ENCODE data around the gene MPIG6B. TPM values are rescaled to one million over a fixed set of nuclear protein-coding genes. Genes with fewer than 3 reads are reported as not detected.

MPIG6B gene
- polyA plus RNA-seq, 1 donor (not counting 4 experiments of a cell fraction or from before 2014, with no cell fraction given) = 0.10 TPM

DNA sequence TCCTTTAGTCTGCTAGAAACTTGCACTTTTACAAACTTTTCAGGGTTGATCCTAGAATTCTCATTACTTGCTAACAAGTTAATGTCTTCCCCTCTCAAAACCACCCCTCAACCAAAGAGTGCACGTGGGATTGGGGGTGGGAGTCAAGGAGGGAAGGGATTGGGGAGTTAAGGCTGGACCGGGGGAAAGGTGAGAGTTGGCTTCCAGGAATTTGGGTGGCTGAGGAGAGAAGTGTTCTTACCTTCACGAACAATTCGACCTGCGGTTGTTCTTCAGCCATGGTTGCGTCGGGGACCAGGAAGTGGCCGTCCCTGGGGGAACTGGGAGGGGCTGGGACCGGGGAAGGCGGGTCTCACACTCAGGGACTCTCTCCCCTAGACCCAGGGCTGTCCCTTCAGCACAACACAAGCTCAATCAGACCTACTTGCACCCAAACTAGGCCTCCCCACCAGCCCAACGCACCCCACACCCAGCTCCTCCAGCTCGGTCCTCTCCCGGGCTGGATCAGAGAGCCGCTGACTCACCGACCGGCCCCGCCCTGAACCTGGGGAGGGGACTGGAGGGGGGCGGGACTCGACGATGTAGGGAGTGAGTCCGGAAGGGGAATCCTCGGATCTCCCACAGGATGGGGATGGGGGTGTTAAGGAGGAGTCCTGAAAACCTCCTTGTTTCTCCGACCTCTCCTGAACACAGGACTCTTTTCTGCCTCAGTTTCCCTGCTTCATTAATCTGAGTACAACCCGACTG is 13.0 kb downstream of the MPIG6B start, which contains the start of gene CLIC1:
TSS of gene CLIC1 (minus strand) at position 510 of the 747 bp plus-strand sequence. CDS start at position 280, 230 bp downstream.
- Histone ChIP-seq H3K9me1 (ENCODE audit: control insufficient read depth, extremely low read depth, insufficient read depth, low read length) (peaks cover 2% of the 10 kb centered on the region), H3K4me1 (ENCODE audit: control insufficient read depth, extremely low read depth, insufficient read depth, low read length) (peaks cover 42% of the 10 kb centered on the region), H3K4me2 (ENCODE audit: control insufficient read depth, extremely low read depth, insufficient read depth, low read depth, low read length) (peak within 1 kb of the TSS; percentile 84), H3K4me3 (ENCODE audit: control insufficient read depth in 2 of 3, extremely low read depth in 1 of 3, insufficient read depth in 2 of 3, low read depth in 1 of 3, low read length in 3 of 3) (peak within 1 kb of the TSS; percentile 62 to 88 (median 66)), H3K27me3 (ENCODE audit: control insufficient read depth, extremely low read depth, insufficient read depth, low read length) (no peaks in the 10 kb centered on the region), H3K79me2 (ENCODE audit: control insufficient read depth, insufficient read depth, low read length) (peaks cover 39% of the 10 kb centered on the region), H4K20me1 (ENCODE audit: control insufficient read depth, extremely low read depth, insufficient read depth, low read length) (peaks cover 14% of the 10 kb centered on the region), H3K36me3 (ENCODE audit: control insufficient read depth in 2 of 2, extremely low read depth in 1 of 2, insufficient read depth in 2 of 2, low read length in 2 of 2) (peaks cover 21 to 34% of the 10 kb centered on the region in 2 experiments), H3K27ac (ENCODE audit: control insufficient read depth, insufficient read depth, low read length) (peak within 1 kb of the TSS; percentile 96), H3K9me3 (ENCODE audit: control insufficient read depth, low read depth, low read length) (no peaks in the 10 kb centered on the region), H3K9ac (ENCODE audit: control insufficient read depth, extremely low read depth, insufficient read depth, low read length) (peak within 1 kb of the TSS; percentile 90), H2AFZ (ENCODE audit: control insufficient read depth, low read length) (peak within 1 kb of the TSS; percentile 67)
- peak; percentile 59 for DNase-seq (ENCODE audit: low read depth, low spot score)
- no peak for FAIRE-seq
- TF ChIP-seq, protein P1, sequence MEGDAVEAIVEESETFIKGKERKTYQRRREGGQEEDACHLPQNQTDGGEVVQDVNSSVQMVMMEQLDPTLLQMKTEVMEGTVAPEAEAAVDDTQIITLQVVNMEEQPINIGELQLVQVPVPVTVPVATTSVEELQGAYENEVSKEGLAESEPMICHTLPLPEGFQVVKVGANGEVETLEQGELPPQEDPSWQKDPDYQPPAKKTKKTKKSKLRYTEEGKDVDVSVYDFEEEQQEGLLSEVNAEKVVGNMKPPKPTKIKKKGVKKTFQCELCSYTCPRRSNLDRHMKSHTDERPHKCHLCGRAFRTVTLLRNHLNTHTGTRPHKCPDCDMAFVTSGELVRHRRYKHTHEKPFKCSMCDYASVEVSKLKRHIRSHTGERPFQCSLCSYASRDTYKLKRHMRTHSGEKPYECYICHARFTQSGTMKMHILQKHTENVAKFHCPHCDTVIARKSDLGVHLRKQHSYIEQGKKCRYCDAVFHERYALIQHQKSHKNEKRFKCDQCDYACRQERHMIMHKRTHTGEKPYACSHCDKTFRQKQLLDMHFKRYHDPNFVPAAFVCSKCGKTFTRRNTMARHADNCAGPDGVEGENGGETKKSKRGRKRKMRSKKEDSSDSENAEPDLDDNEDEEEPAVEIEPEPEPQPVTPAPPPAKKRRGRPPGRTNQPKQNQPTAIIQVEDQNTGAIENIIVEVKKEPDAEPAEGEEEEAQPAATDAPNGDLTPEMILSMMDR (optimal IDR thresholded peaks at IDR 0.05 in 1 of 3, IDR thresholded peaks at IDR 0.05 in 1 of 3, conservative IDR thresholded peaks at IDR 0.05 in 1 of 3; ENCODE audit: extremely low read depth in 1 of 3, insufficient read depth in 2 of 3, low read length in 3 of 3) = no peak
- no peak for TF ChIP-seq EZH2 (IDR thresholded peaks at IDR 0.05; ENCODE audit: low read length)
- dilution Hi-C loops (cut with MboI; ENCODE audit: extremely low pct_ligation_motif_present, low sequenced_read_pairs) = no loop called here

DNA sequence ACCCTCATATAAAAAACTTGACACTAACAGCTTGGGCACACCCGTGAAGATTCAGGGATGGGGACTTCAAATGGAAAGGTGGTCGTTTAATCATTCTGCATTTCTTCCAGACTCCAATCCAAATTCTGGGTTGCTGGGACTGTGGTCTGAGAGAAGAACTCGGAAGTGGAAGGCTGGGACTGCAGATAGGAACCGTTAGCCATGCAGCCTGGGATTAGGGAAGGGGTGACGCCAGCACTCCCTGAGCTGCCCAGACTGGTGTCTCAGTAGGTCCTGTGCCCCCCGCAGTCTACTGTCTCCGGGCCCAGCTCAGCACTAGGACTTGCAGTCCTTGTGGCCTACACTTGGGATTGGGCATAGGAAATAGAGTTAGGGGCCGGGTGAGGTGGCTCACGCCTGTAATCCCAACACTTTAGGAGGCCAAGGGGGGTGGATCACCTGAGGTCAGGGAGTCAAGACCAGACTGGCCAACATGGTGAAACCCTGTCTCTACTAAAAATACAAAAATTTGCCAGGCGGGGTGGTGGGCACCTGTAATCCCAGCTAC is 13.7 kb downstream of the MPIG6B start:
- Histone ChIP-seq H3K9me3 (ENCODE audit: control insufficient read depth, low read depth, low read length) (no peaks in the 10 kb centered on the region), H3K9me1 (ENCODE audit: control insufficient read depth, extremely low read depth, insufficient read depth, low read length) (peaks cover 2% of the 10 kb centered on the region), H3K4me1 (ENCODE audit: control insufficient read depth, extremely low read depth, insufficient read depth, low read length) (peaks cover 42% of the 10 kb centered on the region), H4K20me1 (ENCODE audit: control insufficient read depth, extremely low read depth, insufficient read depth, low read length) (peaks cover 14% of the 10 kb centered on the region), H3K27ac (ENCODE audit: control insufficient read depth, insufficient read depth, low read length) (peak overlapping the region; percentile 96), H2AFZ (ENCODE audit: control insufficient read depth, low read length) (peak overlapping the region; percentile 64), H3K9ac (ENCODE audit: control insufficient read depth, extremely low read depth, insufficient read depth, low read length) (peak overlapping the region; percentile 90), H3K36me3 (ENCODE audit: control insufficient read depth in 2 of 2, extremely low read depth in 1 of 2, insufficient read depth in 2 of 2, low read length in 2 of 2) (peaks cover 17 to 29% of the 10 kb centered on the region in 2 experiments), H3K4me3 (ENCODE audit: control insufficient read depth in 2 of 3, extremely low read depth in 1 of 3, insufficient read depth in 2 of 3, low read depth in 1 of 3, low read length in 3 of 3) (peak overlapping the region; percentile 62 to 88 (median 66)), H3K79me2 (ENCODE audit: control insufficient read depth, insufficient read depth, low read length) (peaks cover 39% of the 10 kb centered on the region), H3K27me3 (ENCODE audit: control insufficient read depth, extremely low read depth, insufficient read depth, low read length) (no peaks in the 10 kb centered on the region), H3K4me2 (ENCODE audit: control insufficient read depth, extremely low read depth, insufficient read depth, low read depth, low read length) (peak overlapping the region; percentile 84)
- dilution Hi-C loops (cut with MboI; ENCODE audit: extremely low pct_ligation_motif_present, low sequenced_read_pairs) = no loop called here
- TF ChIP-seq, protein P1 (optimal IDR thresholded peaks at IDR 0.05 in 1 of 3, IDR thresholded peaks at IDR 0.05 in 1 of 3, conservative IDR thresholded peaks at IDR 0.05 in 1 of 3; ENCODE audit: extremely low read depth in 1 of 3, insufficient read depth in 2 of 3, low read length in 3 of 3) = no peak
- no peak for TF ChIP-seq EZH2 (IDR thresholded peaks at IDR 0.05; ENCODE audit: low read length)
- DNase-seq (ENCODE audit: low read depth, low spot score) (no peak), FAIRE-seq (no peak)

Data from keratinocyte (primary cell).